GM18907 (cell line): ENCODE data around the gene NMBR.
A peak's percentile ranks its signal among the peaks of the same experiment; 100 is the strongest.
"Not testable (repeated sequence)": the region's sequence is repeated elsewhere in the genome, so short reads cannot be mapped to it uniquely, and the experiment has no call there.

Experiments used
- ATAC-seq: cut with Tn5 transposase; IDR thresholded peaks from one replicate; pipeline ENCODE4 v1.9.1; 2021; ENCODE audit warnings: mild to moderate bottlenecking, moderate library complexity; ENCODE audit not compliant: unreplicated experiment

Gene NMBR

DNA sequence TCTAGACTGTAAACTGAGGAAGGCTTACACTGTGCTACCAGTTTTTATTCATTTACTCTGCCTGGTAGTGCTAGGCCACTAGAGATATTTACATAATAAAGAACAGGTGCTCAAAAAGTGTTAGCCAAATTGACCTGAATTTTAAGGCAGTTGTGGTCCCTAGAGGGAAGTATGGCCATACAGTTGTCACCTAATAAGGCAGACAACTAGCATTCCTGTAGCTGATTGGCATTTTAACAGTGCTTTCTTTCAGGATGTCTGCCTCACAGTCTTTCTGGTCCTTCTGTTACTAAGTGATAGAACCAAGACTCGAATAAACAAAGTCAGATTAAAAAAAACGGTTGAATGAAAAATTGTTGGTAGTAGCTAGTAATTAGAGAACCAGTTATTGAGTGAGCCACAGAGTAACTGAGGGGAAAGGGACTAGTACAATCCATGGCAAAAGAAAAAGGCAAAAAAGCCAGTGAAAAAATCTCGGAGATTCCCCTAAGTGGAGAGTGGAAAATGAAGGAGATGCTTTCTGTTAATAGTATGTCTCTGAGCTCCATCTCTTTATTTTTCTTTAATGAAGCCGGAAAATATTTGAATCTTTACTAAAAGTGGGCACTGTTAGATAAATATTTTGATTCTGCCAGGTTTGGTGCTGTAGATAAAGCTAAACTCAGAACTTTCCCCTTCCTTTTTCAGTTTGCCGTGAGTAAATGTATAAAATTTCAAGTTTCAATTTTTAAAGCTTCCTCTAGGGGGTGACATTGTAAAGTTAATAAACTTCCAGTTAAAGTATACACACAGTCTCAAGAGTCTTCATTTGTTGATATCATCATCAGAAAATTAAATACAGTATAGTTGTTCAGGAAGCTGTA, 9.2 kb upstream of the NMBR start:
- peak; percentile 72 for ATAC-seq

DNA sequence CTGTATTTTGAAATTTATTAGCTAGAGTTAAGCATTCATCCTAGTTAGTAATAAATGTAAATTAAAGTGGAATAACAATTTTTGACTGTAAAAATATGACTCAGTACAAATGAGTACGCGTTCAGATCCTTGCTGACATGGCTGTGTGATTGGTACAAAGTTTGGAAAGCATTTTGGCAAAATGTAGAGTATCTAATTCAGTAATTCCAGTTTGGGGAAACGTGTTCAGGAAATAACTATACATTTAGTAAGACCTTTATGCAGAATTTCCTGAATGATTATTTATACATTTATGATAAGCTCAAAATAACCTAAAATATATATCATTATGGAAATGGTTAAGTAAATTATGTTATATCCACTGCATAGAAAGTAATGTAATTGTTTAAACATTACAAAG, 8.2 kb upstream of the NMBR start:
- no peak for ATAC-seq

DNA sequence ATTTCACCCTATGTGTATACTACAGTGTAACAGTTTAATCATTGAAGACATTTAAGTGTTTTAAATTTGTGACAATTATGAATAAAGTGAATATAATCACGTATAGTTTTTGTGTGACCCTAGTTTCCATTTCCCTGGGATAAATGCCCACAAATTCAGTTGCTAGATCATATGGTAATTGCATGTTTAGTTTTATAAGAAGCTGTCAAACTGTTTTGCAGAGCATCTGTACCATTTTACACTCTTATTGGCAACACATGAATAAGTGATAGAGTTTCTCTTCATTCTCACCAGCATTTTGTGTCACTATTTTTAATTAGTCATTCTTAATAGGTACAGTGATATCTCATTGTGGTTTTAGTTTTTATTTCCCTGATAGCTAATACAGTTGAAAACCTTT, 7.4 kb upstream of the NMBR start:
- ATAC-seq = no peak

DNA sequence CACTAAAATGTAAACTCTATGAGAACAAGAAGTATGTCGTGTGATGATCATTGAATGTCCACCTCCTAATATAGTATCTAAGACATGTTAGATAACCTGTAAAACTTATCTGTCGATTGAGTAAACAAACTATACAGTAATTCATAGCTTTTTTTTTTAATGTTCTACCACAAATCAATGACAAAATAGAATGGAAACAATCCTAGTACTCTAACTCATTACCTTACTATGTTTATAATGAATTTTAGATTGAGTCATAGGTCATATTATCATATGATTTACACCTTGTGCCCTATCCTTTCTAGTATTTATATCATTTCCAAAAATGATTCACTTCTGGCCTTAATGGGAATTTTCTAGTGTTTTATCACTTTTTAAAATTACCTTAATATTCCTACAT, 6.3 kb upstream of the NMBR start:
- ATAC-seq = no peak

DNA sequence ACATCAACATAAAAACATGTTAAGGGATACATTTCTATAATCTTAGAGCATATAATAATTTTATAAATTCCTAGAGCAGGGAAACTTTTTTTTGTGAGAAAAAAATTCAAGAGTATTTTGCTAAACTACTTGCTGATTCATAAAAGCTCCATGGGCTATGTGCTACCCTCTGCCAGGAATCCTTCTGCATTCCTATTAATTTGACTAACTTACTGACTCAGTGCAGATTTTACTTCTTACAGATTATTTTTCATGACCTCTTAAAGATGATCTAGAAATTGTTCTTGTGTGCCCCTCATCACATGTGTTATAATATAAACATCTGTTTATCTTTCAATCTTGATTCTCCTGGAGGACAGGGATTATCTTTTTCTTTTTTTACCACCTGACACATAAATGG, 5.8 kb upstream of the NMBR start:
- ATAC-seq = no peak

DNA sequence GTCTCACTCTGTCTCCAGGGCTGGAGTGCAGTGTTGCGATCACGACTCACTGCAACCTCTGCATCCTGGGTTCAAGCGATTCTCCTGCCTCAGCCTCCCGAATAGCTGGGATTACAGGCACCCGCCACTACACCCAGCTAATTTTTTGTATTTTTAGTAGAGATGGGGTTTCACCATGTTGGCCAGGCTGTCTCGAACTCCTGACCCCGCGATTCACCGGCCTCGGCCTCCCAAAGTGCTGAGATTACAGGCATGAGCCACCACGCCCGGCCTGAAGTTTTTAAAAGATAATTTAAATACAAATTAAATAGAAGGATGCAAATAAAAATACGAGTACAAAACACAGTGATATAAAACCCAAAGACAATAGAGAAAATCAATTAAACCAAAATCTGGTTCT, 5.4 kb downstream of the NMBR start:
- ATAC-seq = not testable (repeated sequence)

DNA sequence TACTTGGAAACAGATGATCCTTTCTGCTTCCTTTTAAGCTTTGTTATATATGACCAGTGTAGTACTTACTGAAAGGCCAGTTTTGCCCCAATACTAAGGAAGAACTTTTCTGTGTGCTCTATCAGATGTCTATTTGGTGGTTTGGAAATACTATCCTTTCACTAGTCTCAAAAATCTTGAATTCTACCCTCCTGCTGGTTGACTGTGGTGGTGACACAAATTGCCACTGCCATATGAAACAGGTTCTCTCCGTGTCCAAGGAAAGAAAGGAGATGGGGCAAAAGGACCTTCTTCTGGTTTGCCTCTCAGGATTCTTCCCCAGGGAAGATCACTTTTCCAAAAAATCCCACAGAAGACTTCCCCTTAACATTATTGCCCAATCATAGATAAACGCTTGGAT, 8.0 kb downstream of the NMBR start:
- ATAC-seq = no peak

DNA sequence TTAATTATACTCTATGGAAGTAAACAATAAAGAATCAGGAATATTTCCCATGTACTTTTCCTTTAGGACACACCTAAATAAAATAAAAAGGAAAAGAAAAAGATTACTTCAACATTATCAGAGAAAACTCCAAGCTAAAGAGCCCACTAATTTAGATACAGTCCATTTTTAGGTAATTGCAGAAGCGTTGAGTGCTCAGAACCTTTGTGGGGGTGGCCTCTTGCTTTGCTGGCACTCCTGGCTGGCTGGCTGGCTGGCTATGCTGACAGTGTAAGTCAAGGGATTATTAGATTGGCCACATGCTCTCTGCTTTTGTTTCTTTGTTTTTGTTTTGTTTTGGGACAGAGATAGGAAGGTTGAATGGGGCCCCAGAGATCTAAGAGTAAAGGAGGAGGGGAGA, 14.3 kb downstream of the NMBR start, which contains the start of gene GJE1:
TSS of gene GJE1 (plus strand) at position 301 of the 400 bp plus-strand sequence. CDS start 234 bp downstream, outside the sequence.
- no peak for ATAC-seq

DNA sequence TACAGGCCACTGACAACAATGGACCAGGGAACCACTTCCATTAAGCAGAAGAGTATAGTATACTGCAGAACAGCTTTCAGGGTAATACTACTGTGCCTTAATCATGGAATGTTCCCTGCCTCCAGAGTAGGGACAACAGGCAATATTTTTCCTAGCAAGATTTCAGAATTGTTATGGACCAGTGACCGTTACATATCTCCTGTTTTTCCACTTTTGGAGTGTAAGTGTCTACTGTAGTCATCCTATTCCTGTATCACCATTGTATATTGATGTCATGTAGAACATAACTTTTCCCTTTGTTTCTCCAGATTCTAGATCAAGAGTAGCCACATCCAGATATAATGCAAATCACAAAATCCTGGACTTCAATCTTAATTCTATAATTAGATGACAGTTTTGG, 16.1 kb downstream of the NMBR start:
- no peak for ATAC-seq

DNA sequence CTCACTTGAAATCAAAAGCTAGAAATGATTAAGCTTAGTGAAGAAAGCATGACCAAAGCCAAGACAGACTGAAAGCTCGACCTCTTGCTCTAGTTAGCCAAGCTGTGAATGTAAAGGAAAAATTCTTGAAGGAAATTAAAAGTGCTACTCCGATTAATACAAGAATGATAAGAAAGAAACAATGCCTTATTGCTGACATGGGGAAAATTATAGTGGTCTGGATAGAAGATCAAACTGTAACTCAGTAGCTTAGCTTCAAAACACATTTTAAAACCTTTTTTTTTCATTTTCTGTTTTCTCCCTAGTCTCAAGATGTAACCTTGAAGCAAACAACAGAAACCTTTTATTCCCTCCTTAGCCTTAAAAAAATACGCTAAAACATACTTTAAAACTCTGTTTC, 25.6 kb downstream of the NMBR start:
- no peak for ATAC-seq

DNA sequence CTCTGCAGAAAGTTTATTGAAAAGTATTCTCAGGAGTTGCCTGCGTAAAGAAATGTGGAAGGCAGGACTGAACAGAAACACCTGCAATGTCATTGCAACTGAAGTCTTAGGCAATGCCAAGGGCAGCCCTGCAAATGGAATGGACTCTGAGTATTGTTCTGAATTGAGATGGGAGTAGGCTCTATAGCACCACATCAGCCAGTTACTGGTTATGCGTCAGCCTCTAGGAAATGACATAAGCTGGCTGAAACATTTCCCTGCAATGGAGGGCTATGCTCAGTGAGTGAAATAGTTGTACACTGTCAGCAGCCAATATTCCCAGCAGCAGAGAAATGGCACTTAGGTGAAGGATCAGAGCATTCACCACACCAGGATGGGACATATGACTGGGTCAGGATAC, 28.0 kb downstream of the NMBR start:
- no peak for ATAC-seq

DNA sequence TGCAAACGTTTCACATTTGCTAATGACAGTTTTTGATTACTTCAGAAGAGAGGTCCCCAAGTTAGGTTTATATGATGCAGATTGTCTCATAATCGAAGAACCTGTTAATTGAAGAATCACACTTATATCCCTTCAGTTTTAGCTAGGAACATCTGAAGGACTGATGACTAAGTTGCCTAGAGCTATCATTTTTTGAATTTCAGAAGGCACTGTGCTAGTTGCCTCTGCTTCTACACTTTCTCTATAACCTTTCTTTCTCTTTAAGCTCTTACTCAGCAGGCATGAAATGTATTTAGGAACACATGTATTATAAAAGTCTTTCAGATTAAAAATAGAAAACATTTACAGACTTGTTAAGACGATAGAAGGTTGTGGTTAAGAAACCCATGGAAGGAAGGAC, 28.6 kb downstream of the NMBR start:
- no peak for ATAC-seq

DNA sequence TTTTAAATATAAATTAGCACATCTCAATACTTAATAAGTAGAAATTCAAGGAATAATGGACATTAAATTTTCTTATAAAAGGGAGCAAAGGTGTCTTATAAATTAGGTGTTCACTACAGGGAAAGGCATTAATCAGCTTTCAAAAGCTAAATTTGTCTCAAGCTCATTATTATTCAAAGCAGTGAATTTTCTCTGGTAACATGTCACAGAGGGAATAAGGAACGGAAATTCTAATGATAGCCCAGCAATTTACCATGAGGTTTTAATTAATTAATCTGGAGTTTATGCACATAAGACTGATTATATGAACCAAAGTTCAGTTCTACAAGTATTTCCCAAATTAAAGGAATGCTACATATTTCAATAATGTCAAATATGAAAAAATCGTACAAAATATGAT, 29.6 kb downstream of the NMBR start:
- no peak for ATAC-seq

DNA sequence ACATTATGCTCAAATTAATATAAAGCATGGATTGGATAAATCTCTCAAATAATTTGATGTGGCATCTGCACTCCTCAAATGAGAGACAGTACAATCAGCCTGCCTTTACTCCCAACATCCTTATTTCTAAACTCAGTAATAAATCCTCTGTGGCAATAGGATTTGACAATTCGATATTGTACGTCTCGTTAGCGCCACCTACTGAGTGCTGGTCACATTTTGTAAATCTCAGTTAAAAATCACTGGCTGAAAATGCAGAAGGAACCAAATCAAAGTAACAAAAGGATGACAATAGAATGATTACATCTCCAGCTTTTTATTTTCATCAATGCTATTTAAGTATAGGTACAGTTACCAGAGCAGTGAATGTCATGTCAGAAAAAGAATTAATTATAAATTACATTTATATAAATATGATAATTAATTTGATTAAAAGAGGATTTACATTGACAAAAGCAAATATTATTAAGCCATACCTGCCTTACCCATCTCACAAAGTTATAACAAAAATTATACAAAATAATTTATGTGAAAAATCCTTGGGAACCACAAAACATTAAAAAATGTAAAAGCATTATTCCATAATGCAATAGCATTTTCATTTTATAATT, 34.4 kb downstream of the NMBR start:
- ATAC-seq = peak; percentile 77

DNA sequence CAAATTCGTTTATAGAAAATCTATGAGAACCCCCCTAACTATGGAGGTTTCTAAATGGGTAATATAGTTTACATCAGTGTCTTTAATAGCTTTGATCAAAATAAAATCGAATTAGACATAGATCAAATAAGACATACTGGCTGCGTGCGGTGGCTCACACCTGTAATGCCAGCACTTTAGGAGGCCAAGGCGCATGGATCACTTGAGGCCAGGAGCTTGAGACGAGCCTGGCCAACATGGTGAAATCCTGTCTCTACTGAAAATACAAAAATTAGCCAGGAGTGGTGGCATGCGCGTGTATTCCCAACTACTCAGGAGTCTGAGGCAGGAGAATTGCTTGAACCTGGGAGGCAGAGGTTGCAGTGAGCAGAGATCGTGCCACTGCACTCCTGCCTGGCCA, 36.1 kb downstream of the NMBR start:
- ATAC-seq = not testable (repeated sequence)

DNA sequence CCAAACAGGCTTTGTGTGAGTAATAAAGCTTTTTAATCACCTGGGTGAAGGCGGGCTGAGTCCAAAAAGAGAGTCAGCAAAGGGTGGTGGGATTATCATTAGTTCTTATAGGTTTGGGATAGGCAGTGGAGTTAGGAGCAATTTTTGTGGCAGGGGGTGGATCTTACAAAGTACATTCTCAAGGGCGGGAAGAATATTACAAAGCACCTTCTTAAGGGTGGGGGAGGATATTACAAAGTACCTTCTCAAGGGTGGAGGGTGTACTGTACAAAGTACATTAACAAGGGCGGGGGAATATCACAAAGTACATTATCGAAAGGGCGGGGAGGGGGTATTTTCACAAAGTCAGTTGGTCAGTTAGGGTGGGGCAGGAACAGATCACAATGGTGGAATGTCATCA, 42.1 kb downstream of the NMBR start:
- ATAC-seq = not testable (repeated sequence)

DNA sequence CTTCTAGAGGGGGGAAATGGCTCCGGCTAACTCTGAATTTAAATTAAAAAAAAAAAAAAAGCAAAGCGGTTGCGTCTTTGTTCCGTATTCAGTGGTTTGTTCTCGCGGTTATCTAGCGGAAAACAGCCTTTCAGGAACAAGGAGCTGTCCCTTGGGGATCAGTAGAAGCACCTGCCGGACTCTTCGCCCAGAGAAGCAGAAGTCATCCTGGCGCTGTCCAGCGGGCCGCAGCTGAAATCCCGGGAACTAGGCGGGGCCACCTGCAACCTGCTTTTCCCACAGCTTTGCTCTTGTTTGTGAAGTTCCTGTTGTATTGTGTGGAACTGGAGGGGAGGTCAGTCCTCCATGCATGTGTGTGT, 58.1 kb downstream of the NMBR start:
- no peak for ATAC-seq

DNA sequence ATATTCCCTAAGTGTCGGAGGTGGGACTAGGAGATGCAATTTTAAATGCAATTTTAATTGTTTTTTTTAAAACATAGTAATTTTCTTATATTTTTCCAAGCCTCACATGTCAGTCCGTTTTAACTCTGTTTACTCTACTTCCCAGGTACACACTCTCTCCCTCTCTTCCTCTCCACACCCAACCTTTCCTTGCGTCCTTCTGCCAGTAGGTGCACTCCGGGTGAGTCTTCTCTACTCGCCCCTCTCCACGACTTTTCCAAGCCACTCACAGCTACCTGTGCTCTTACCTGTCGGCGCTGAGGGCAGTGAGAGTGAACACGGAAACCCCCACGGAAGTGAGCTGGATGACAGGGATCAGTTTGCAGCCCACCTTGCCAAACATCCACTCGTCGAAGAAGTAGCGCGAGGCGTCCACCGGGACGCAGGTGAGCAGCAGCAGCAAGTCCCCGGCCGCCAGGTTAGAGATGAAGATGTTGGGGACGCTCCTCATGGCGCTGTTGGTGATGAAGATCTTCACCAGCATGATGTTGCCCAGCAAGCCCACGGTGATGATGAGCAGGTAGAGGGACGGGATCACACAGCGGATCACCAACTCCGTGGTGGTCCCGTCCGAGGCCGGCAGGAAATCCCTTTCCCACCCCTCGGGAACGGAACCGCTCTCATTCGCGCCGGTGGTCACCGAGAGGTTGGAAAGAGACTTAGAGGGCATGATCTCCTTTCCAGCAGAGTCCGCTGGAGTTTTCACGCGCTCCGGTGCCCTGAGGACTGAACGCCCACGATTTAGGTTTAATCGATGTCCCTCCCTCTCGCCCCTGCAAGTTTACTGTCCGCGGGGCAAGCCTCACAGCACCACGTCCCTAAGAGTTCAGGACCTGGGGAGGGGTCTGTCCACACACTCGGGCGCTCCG, 58.7 kb downstream of the NMBR start:
- no peak for ATAC-seq

DNA sequence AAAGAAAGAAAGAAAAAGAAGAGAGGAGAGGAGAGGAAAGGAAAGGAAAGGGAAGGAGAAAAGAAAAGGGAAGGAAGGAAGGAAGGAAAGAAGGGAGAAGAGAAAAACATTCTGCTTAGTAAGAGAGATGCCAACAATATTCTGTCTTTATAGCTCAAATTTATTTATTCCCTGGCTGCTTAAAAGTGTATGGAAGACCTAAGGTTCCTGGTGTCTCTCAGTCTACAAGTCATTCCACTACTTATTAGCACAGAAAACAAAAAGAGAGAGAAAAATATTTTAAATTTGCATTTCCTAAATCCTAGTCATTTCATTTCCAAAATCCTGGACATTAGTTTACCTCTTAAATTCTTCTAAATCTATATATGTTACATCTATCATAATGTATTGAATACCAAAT, 67.8 kb downstream of the NMBR start:
- no peak for ATAC-seq

DNA sequence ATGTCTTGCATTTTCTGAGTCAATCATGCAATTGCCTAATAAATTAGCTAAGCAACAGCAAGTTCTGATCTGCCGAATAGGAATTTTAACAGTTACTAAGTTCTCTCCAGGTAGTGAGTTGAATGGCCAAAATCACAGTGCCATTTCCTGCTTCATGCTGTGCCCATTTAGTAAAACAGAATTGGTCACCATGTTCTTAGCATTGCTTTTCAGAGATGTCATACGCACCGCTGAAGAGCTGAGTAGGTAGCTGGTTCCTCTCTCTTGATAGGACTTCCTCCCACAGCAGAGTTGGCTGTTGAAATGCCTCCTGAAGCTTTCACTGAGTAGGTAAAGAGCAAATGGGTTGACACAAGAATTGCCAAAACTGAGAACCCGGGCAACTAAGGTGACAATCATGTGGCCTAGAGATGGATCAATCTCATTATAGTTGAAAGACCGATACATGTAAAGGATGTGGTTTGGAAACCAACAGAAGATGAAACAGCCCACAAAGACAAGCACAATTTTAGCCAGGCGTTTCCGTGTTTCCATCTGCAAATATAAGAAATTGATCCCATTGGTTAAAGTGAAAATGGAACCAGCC, 71.3 kb downstream of the NMBR start:
- ATAC-seq = no peak

DNA sequence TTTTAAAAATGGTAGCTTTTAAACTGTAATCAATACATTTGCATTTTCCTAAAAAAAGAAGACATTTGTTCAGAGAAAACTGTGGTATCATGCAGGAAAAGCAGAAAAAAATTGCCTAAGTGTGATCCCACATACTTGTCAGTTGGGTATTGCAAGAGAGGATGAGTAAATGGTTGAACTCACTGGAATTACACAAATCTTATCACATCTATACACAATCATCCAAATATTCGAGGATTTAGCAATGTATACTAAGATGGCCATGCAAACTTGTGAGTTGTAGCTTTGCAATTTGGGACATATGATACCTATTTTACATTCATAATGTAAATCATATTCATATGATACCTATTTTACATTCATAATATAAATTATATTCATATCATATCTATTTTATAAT, 72.4 kb downstream of the NMBR start:
- no peak for ATAC-seq
